GM21526 (cell line): ENCODE results near the gene BPNT1.

ENCODE experiments used
- ATAC-seq: cut with Tn5 transposase; IDR thresholded peaks from one replicate; pipeline ENCODE4 v1.9.1; 2021; ENCODE audit warnings: moderate library complexity; ENCODE audit not compliant: unreplicated experiment, low FRiP score

The BPNT1 gene

GRCh38 chr1:220013497-220013896, 76.1 kb downstream of the BPNT1 start:
- ATAC-seq = no peak

- ATAC-seq = no peak
Observed at GRCh38 chr1:220012259-220012658, 77.3 kb downstream of the BPNT1 start.

- no peak for ATAC-seq
Observed at GRCh38 chr1:220011620-220012019, 78.0 kb downstream of the BPNT1 start.
